DOHH2 (cell line): ENCODE results near the gene F2RL3.

Experiments
- CTCF ChIP-seq: fragments of 200-600 bp; sonication (generic); IDR thresholded peaks from one replicate; pipeline ENCODE4 v1.5.1; 2014; ENCODE audit warnings: antibody characterized with exemption, mild to moderate bottlenecking, low read depth, low read length; ENCODE audit not compliant: poor library complexity, severe bottlenecking
- EZH2phosphoT487 ChIP-seq: fragments of 200-600 bp; sonication (generic); IDR thresholded peaks from 2 replicates; pipeline ENCODE4 v1.6.1; 2017; ENCODE audit warnings: borderline replicate concordance, mild to moderate bottlenecking, antibody characterized with exemption, low read length, moderate library complexity, mixed read lengths

- TF ChIP-seq CTCF (no peak), EZH2phosphoT487 (no peak)
Observed at GRCh38 chr19:16846901-16847300, 41.9 kb upstream of the F2RL3 start.
